Glutamatergic neuron (in vitro differentiated cells): ENCODE measurements around the gene IER3. TPM values are rescaled to one million over a fixed set of nuclear protein-coding genes. Genes with fewer than 3 reads are reported as not detected.

Source experiments
- DNase-seq: peaks from one replicate; pipeline ENCODE4 v3.0.0; 2022
- H3K27ac Mint-ChIP-seq: one replicate; pipeline ENCODE4 v1.8.0; 2020; ENCODE audit warnings: mild to moderate bottlenecking, mixed read lengths, inconsistent platforms; ENCODE audit not compliant: unreplicated experiment
- H3K27me3 Mint-ChIP-seq: one replicate; pipeline ENCODE4 v1.8.0; 2020; ENCODE audit warnings: mild to moderate bottlenecking, moderate library complexity, mixed read lengths, inconsistent platforms; ENCODE audit not compliant: unreplicated experiment
- H3K36me3 Mint-ChIP-seq: one replicate; pipeline ENCODE4 v1.8.0; 2020; ENCODE audit warnings: mild to moderate bottlenecking, mixed read lengths, inconsistent platforms; ENCODE audit not compliant: unreplicated experiment
- H3K4me1 Mint-ChIP-seq: one replicate; pipeline ENCODE4 v1.8.0; 2020; ENCODE audit warnings: mild to moderate bottlenecking, low read depth, mixed read lengths, inconsistent platforms; ENCODE audit not compliant: unreplicated experiment
- H3K4me3 Mint-ChIP-seq: one replicate; pipeline ENCODE4 v1.8.0; 2020; ENCODE audit warnings: mild to moderate bottlenecking, mixed read lengths, inconsistent platforms; ENCODE audit not compliant: unreplicated experiment
- H3K9me3 Mint-ChIP-seq: one replicate; pipeline ENCODE4 v1.8.0; 2020; ENCODE audit warnings: mild to moderate bottlenecking, moderate library complexity, mixed read lengths, inconsistent platforms; ENCODE audit not compliant: unreplicated experiment
- CTCF ChIP-seq: fragments of 200-600 bp; sonication (generic); IDR thresholded peaks from one replicate; pipeline ENCODE4 v1.5.0; 2021; ENCODE audit not compliant: partially characterized antibody, unreplicated experiment
- total RNA-seq: library from RNA; stranded (reverse); fragmentation: NEBNext Ultra II Directional; extraction: Animal tissue kit (Norgen Biotek cat#: 25700); gene quantifications from one replicate; pipeline ENCODE4 v1.2.1, GENCODE V29; 2021; ENCODE audit not compliant: unreplicated experiment

Gene IER3
- total RNA-seq, 1 donor from 2014 or later: 13.5 TPM

GRCh38 chr6:30775104-30775503 is 30.8 kb upstream of the IER3 start:
- Mint-ChIP-seq H3K4me3 (no peak overlapping the region), H3K27ac (no peak overlapping the region), H3K9me3 (peaks cover 2% of the 10 kb centered on the region), H3K36me3 (no peaks in the 10 kb centered on the region), H3K4me1 (peaks cover 3% of the 10 kb centered on the region), H3K27me3 (peaks cover 2% of the 10 kb centered on the region)
- DNase-seq: no peak
- TF ChIP-seq CTCF: no peak

GRCh38 chr6:30774701-30775100 is 30.4 kb upstream of the IER3 start:
- no peak overlapping the region for H3K27ac Mint-ChIP-seq
- no peaks in the 10 kb centered on the region for H3K36me3 Mint-ChIP-seq
- peaks cover 3% of the 10 kb centered on the region for H3K4me1 Mint-ChIP-seq
- peaks cover 2% of the 10 kb centered on the region for H3K9me3 Mint-ChIP-seq
- DNase-seq: no peak
- TF ChIP-seq CTCF: no peak
- H3K4me3 Mint-ChIP-seq: no peak overlapping the region
- peaks cover 2% of the 10 kb centered on the region for H3K27me3 Mint-ChIP-seq

GRCh38 chr6:30770592-30770991 is 26.2 kb upstream of the IER3 start:
- no peak overlapping the region for H3K27ac Mint-ChIP-seq
- peaks cover 2% of the 10 kb centered on the region for H3K27me3 Mint-ChIP-seq
- H3K36me3 Mint-ChIP-seq: no peaks in the 10 kb centered on the region
- TF ChIP-seq CTCF: no peak
- H3K9me3 Mint-ChIP-seq: peaks cover 2% of the 10 kb centered on the region
- no peak overlapping the region for H3K4me3 Mint-ChIP-seq
- H3K4me1 Mint-ChIP-seq: no peaks in the 10 kb centered on the region
- DNase-seq: no peak

GRCh38 chr6:30769853-30770524 is 25.6 kb upstream of the IER3 start:
- no peak for DNase-seq
- no peaks in the 10 kb centered on the region for H3K9me3 Mint-ChIP-seq
- H3K27ac Mint-ChIP-seq: no peak overlapping the region
- no peak for TF ChIP-seq CTCF
- H3K27me3 Mint-ChIP-seq: peaks cover 2% of the 10 kb centered on the region
- no peaks in the 10 kb centered on the region for H3K4me1 Mint-ChIP-seq
- no peaks in the 10 kb centered on the region for H3K36me3 Mint-ChIP-seq
- H3K4me3 Mint-ChIP-seq: no peak overlapping the region

GRCh38 chr6:30769088-30769852 is 24.9 kb upstream of the IER3 start:
- no peak overlapping the region for H3K27ac Mint-ChIP-seq
- H3K27me3 Mint-ChIP-seq: peaks cover 4% of the 10 kb centered on the region
- no peaks in the 10 kb centered on the region for H3K9me3 Mint-ChIP-seq
- H3K36me3 Mint-ChIP-seq: no peaks in the 10 kb centered on the region
- H3K4me1 Mint-ChIP-seq: peaks cover 2% of the 10 kb centered on the region
- no peak for DNase-seq
- no peak for TF ChIP-seq CTCF
- no peak overlapping the region for H3K4me3 Mint-ChIP-seq
